G401 (cell line): ENCODE data around the gene FCHO1. TPM values are rescaled to one million over a fixed set of nuclear protein-coding genes. Genes with fewer than 3 reads are reported as not detected.
A peak's percentile ranks its signal among the peaks of the same experiment; 100 is the strongest.
"Not testable (repeated sequence)": the region's sequence is repeated elsewhere in the genome, so short reads cannot be mapped to it uniquely, and the experiment has no call there.

Experiments used
- DNase-seq: peaks from one replicate; pipeline ENCODE4 v3.0.0-alpha.2; 2015; ENCODE audit warnings: low spot score
- in situ Hi-C: cut with HindIII; loops from 2 replicates; pipeline ENCODE4 v1.10.0; 2016; ENCODE audit warnings: low sequenced_read_pairs, mixed read lengths
- total RNA-seq: library from RNA; depleted of rRNA; stranded (reverse); fragments of >200 nt; shearing (Covaris generic); gene quantifications from 2 replicates; pipeline ENCODE4 v1.2.3, GENCODE V29; 2014

FCHO1 gene
- total RNA-seq, 1 experiment from 2014 or later = 9.3 TPM

- no peak for DNase-seq
- in situ Hi-C loops = no loop called here
These were observed 7.2 kb downstream of the FCHO1 start for GRCh38 chr19:17758515-17758914.

- in situ Hi-C loops = no loop called here
- DNase-seq = no peak
These were observed 9.9 kb downstream of the FCHO1 start for GRCh38 chr19:17761148-17761547.

- in situ Hi-C loops = no loop called here
- peak; percentile 47 for DNase-seq
These were observed 11.4 kb downstream of the FCHO1 start for GRCh38 chr19:17762505-17763229.

GRCh38 chr19:17764348-17764747 lies 13.1 kb downstream of the FCHO1 start:
- DNase-seq = no peak
- in situ Hi-C loops = no loop called here

- in situ Hi-C loops = no loop called here
- DNase-seq = no peak
These were observed 13.9 kb downstream of the FCHO1 start for GRCh38 chr19:17765069-17765618.

- in situ Hi-C loops = no loop called here
These were observed 15.4 kb downstream of the FCHO1 start for GRCh38 chr19:17766543-17767131.

GRCh38 chr19:17767559-17767958 lies 16.3 kb downstream of the FCHO1 start:
- no peak for DNase-seq
- in situ Hi-C loops = no loop called here

More at GRCh38 chr19:17766543-17767131, 15.4 kb downstream of the FCHO1 start:
- DNase-seq = peak; percentile 55

- in situ Hi-C loops = no loop called here
- DNase-seq = no peak
These were observed 19.3 kb downstream of the FCHO1 start for GRCh38 chr19:17770613-17771012.

GRCh38 chr19:17772172-17772571 lies 20.9 kb downstream of the FCHO1 start:
- in situ Hi-C loops = no loop called here
- DNase-seq = no peak

- DNase-seq = peak; percentile 42
- in situ Hi-C loops = no loop called here
These were observed 24.1 kb downstream of the FCHO1 start for GRCh38 chr19:17775245-17775927.

GRCh38 chr19:17775991-17776803 lies 24.9 kb downstream of the FCHO1 start:
- DNase-seq = no peak
- in situ Hi-C loops = no loop called here

GRCh38 chr19:17777840-17778239 lies 26.6 kb downstream of the FCHO1 start:
- in situ Hi-C loops, DNase-seq: not testable (repeated sequence)

GRCh38 chr19:17778251-17778967 lies 27.1 kb downstream of the FCHO1 start:
- in situ Hi-C loops = no loop called here
- no peak for DNase-seq

- DNase-seq = peak; percentile 81
- in situ Hi-C loops = no loop called here
These were observed 28.0 kb downstream of the FCHO1 start for GRCh38 chr19:17778968-17779929.

- DNase-seq = no peak
- in situ Hi-C loops = no loop called here
These were observed 29.5 kb downstream of the FCHO1 start for GRCh38 chr19:17780781-17781180.

- DNase-seq, in situ Hi-C loops: not testable (repeated sequence)
These were observed 32.4 kb downstream of the FCHO1 start for GRCh38 chr19:17783721-17784120.

GRCh38 chr19:17784201-17785008 lies 33.1 kb downstream of the FCHO1 start:
- DNase-seq = peak; percentile 83
- in situ Hi-C loops = no loop called here
